AG09309 (cell line): Measurements from ENCODE around the gene KCNK6.
A peak's percentile ranks its signal among the peaks of the same experiment; 100 is the strongest.

ENCODE experiments used
- DNase-seq: peaks from one replicate; pipeline ENCODE4 v3.0.0-alpha.2; 2010; ENCODE audit warnings: low read depth
- H3K4me3 ChIP-seq: 2 replicates; pipeline ENCODE4 v1.5.1; 2011; ENCODE audit warnings: mild to moderate bottlenecking, low read depth, low read length, moderate library complexity; ENCODE audit not compliant: control insufficient read depth
- CTCF ChIP-seq: IDR thresholded peaks from 2 replicates; pipeline ENCODE4 v1.5.1; 2011; ENCODE audit warnings: mild to moderate bottlenecking, low read depth, low read length, inconsistent platforms; ENCODE audit not compliant: insufficient read depth, control insufficient read depth; ENCODE audit errors: missing control alignments

KCNK6 gene

GRCh38 chr19:38369584-38369983 lies 49.9 kb downstream of the KCNK6 start:
- H3K4me3 ChIP-seq: no peak overlapping the region
- no peak for DNase-seq
- no peak for TF ChIP-seq CTCF

GRCh38 chr19:38370299-38370698 lies 50.7 kb downstream of the KCNK6 start:
- no peak overlapping the region for H3K4me3 ChIP-seq
- no peak for DNase-seq

GRCh38 chr19:38371081-38371480 lies 51.4 kb downstream of the KCNK6 start:
- no peak overlapping the region for H3K4me3 ChIP-seq
- DNase-seq: no peak
- no peak for TF ChIP-seq CTCF

More at GRCh38 chr19:38370299-38370698, 50.7 kb downstream of the KCNK6 start:
- no peak for TF ChIP-seq CTCF

GRCh38 chr19:38373907-38374331 lies 54.3 kb downstream of the KCNK6 start:
- peak overlapping the region; percentile 99 for H3K4me3 ChIP-seq
- no peak for DNase-seq
- TF ChIP-seq CTCF: no peak

- DNase-seq: peak; percentile 92
- peak; percentile 22 for TF ChIP-seq CTCF
- H3K4me3 ChIP-seq: peak within 1 kb of the TSS; percentile 99
Measured at GRCh38 chr19:38374332-38375097, 54.9 kb downstream of the KCNK6 start, which contains the start of gene PSMD8. Gene PSMD8, plus strand, starts transcription at chr19:38374571. Its CDS starts 31 bp downstream, at chr19:38374602.

GRCh38 chr19:38375098-38375493 lies 55.5 kb downstream of the KCNK6 start:
- H3K4me3 ChIP-seq: peak overlapping the region; percentile 99
- TF ChIP-seq CTCF: no peak
- no peak for DNase-seq
